WTC11 (cell line): ENCODE measurements around the gene LAMTOR4.

Experiments
- HMGXB4 ChIP-seq: sonication (generic); formaldehyde crosslinking; IDR thresholded peaks from 2 replicates; pipeline ENCODE4 v1.8.1; 2023; ENCODE audit warnings: mild to moderate bottlenecking, moderate library complexity, missing genetic modification reagents
- ZBTB43 ChIP-seq: sonication (generic); formaldehyde crosslinking; IDR thresholded peaks from 2 replicates; pipeline ENCODE4 v1.8.1; 2023; ENCODE audit warnings: mild to moderate bottlenecking, missing genetic modification reagents
- ZNF317 ChIP-seq: sonication (generic); formaldehyde crosslinking; IDR thresholded peaks from 2 replicates; pipeline ENCODE4 v1.8.1; 2023; ENCODE audit warnings: low read depth, mild to moderate bottlenecking, moderate library complexity, missing genetic modification reagents, borderline replicate concordance
- TF ChIP-seq, protein P1 (sequence below): sonication (generic); formaldehyde crosslinking; IDR thresholded peaks from 2 replicates; pipeline ENCODE4 v1.8.0; 2022; ENCODE audit warnings: missing genetic modification reagents

GRCh38 chr7:100195222-100195621, 46.5 kb downstream of the LAMTOR4 start:
- TF ChIP-seq, protein P1, sequence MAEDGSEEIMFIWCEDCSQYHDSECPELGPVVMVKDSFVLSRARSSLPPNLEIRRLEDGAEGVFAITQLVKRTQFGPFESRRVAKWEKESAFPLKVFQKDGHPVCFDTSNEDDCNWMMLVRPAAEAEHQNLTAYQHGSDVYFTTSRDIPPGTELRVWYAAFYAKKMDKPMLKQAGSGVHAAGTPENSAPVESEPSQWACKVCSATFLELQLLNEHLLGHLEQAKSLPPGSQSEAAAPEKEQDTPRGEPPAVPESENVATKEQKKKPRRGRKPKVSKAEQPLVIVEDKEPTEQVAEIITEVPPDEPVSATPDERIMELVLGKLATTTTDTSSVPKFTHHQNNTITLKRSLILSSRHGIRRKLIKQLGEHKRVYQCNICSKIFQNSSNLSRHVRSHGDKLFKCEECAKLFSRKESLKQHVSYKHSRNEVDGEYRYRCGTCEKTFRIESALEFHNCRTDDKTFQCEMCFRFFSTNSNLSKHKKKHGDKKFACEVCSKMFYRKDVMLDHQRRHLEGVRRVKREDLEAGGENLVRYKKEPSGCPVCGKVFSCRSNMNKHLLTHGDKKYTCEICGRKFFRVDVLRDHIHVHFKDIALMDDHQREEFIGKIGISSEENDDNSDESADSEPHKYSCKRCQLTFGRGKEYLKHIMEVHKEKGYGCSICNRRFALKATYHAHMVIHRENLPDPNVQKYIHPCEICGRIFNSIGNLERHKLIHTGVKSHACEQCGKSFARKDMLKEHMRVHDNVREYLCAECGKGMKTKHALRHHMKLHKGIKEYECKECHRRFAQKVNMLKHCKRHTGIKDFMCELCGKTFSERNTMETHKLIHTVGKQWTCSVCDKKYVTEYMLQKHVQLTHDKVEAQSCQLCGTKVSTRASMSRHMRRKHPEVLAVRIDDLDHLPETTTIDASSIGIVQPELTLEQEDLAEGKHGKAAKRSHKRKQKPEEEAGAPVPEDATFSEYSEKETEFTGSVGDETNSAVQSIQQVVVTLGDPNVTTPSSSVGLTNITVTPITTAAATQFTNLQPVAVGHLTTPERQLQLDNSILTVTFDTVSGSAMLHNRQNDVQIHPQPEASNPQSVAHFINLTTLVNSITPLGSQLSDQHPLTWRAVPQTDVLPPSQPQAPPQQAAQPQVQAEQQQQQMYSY (CRISPR knock-in tag), result no peak
- TF ChIP-seq HMGXB4 (CRISPR knock-in tag) (no peak), ZBTB43 (CRISPR knock-in tag) (no peak), ZNF317 (CRISPR knock-in tag) (no peak)
